ENCODE data around the gene MYPOP.
A peak's percentile ranks its signal among the peaks of the same experiment; 100 is the strongest.

The MYPOP gene

DNA sequence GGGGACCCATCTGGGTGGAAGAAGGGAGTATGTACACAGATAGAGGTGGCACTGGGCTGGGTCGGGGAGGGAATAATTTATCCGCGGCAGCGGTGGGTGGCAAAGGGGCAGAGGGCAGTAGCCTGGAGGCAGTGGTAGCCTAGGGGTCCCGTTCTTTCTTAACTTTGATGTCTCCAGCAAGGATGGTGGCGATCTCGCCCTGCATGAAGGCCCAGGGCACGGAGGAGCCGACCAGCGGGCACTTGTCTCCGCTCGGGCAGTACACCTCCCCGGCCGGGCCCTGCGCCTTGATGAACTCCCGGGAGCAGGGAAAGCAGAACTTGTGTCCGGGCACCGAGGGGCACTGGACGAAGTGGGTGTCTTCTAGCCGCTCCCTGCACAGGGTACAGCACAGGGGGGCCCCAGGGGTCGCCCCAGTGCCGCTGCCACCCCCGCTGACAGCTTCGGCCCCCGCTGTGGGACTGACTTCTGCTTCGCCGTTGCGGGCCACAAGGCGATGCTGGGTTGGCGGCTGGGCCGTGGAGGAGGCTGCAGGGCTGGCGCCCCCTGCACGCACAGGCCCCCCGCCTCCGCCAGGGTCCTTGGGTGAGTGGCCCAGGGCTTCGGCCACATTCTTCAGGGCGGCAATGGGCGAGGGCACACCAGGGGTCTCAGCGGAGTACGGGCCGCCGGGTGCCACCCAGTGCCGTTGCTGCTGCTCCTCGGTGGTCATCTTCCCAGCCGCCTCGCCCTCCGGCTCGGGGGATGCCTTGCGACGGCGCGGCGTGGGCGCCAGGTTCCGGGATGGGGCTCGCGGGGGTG, 18.3 kb downstream of the MYPOP start:
- no peak overlapping the region for H3K4me3 ChIP-seq (ENCODE audit: low read depth, low read length)
- TF ChIP-seq, protein P1, sequence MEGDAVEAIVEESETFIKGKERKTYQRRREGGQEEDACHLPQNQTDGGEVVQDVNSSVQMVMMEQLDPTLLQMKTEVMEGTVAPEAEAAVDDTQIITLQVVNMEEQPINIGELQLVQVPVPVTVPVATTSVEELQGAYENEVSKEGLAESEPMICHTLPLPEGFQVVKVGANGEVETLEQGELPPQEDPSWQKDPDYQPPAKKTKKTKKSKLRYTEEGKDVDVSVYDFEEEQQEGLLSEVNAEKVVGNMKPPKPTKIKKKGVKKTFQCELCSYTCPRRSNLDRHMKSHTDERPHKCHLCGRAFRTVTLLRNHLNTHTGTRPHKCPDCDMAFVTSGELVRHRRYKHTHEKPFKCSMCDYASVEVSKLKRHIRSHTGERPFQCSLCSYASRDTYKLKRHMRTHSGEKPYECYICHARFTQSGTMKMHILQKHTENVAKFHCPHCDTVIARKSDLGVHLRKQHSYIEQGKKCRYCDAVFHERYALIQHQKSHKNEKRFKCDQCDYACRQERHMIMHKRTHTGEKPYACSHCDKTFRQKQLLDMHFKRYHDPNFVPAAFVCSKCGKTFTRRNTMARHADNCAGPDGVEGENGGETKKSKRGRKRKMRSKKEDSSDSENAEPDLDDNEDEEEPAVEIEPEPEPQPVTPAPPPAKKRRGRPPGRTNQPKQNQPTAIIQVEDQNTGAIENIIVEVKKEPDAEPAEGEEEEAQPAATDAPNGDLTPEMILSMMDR (IDR thresholded peaks at IDR 0.05; ENCODE audit: low read depth, low read length, missing control alignments) = no peak
- DNase-seq (ENCODE audit: low read depth) = no peak

DNA sequence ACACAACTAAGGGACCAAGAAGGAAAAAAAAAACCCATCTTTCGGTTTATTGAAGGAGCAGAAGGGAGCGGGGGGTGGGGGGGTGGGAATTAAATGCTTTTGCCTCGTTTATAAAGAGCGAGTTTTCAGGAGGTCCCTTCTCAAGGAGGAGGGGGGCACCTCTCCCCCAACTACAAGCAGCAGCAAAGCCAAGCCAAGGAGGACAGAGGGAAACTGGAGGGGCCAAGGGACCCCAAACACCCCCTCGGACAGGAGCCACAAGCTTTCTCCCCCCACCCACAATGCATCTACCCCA, 18.9 kb downstream of the MYPOP start:
- no peak for DNase-seq (ENCODE audit: low read depth)
- H3K4me3 ChIP-seq (ENCODE audit: low read depth, low read length) = no peak overlapping the region
- TF ChIP-seq, protein P1 (IDR thresholded peaks at IDR 0.05; ENCODE audit: low read depth, low read length, missing control alignments) = no peak

DNA sequence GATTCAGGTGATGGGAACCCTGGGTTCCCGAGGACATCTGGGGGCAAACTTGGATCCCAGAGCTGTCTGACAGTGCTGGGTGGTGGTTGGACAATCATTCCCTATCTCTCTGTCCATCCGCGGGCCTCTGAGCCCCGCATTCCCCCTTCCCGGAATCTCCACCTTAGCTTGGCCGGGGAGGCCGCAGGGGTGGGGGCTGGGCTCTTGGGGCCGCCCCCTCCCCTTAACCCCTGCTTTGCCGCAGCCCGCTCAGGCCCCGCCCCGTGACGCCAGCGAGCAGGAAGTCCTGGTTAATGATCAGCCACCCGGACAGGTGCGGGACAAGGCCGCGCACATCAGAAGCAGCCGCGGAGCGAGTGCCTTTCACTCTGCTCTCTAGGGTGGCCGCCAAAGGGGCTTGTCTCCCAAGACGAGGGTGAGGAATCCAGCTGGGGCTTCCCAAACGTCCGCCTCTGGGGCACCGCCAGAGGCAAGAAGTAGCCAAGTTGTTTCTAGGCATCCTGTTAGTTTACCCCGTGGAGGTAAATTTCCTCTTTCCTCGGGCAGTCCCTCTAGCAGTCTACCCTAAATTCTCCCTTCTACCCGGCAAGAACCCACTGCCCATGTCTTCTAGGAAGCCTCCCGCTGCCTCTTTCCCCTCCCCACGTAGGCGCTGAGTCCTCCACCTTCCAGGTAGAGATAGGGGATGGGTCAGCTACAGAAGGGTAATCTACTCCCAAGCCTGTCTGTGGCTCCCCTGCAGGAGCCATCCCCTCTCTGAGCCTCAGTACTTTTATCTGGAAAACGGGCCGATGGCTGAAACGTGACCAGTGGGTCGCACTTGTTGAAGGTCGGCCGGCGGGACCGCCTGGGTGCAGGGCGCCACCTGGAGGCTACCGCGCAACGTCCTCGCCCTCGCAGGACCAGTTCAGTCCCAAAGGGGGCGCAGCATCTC, 19.5 kb downstream of the MYPOP start:
- H3K4me3 ChIP-seq (ENCODE audit: low read depth, low read length) = no peak overlapping the region
- DNase-seq (ENCODE audit: low read depth) = peak; percentile 49
- TF ChIP-seq, protein P1 (IDR thresholded peaks at IDR 0.05; ENCODE audit: low read depth, low read length, missing control alignments) = peak; percentile 98

DNA sequence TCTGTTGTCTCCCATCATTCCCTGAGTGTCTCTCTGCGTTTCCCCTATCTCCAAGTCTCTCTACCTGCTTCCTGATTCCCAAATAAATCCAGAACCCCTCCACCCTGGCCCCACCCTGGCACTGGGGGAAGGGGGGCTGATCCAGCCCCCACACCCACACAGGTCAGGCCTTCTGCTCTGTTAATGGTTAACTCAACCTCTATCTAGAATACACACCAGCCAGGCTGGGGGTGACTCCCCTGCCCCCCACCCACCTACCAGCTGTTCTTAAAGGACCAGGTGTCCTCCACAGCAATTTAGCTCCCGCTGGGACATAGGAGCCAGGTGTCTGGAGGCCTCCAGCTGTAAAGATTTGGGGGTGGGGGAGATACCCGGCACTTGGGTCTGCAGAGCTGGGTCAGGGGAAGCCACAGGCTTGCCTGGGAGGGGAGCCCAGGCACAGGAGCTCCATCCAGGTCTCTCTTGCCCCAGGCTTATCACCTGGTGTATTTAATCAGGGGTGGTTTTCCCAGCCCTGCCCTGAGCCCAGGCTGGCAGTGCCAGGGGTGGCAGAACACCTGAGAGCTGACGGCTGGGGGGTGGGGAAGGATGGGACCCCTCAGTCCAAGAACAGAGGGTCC, 20.4 kb downstream of the MYPOP start:
- TF ChIP-seq, protein P1 (IDR thresholded peaks at IDR 0.05; ENCODE audit: low read depth, low read length, missing control alignments) = no peak
- DNase-seq (ENCODE audit: low read depth) = no peak
- H3K4me3 ChIP-seq (ENCODE audit: low read depth, low read length) = no peak overlapping the region

DNA sequence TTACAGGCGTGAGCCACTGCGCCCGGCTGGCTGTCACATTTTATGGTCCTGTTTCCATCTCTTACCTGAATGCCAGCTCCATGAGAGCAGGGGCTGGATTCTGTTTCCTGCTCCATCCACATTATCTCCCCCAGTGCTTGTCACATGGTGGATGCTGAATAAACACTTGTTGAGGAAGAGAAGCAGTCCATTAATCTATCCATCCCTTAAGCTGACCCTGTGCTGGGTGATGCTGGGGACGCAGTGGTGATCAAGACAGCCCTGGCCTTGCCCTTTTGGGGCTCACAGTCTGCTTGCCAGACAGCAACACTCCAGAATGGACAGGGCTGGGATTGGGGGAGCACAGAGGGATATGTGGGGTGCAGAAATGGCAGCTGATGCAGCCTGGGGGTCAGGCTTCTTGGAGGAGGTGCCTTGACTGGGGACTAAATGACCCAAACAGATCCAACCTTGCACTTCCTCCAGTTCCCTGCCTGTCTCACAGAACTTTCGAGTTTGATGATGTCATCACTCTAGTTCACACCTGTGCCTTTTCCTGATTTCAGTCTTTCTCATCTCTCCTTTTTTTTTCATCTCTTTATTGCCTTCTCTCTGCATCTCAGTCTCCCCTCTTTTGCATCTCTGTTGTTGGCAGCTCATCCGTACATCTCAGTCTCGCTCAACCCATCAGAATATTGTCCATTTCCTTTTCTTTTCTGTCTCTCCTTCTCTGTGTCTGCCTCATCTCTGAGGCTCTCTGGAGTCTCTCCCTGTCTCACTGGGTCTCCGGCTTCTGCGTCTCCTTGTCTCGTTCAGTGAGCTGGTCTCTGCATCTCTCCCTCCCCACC, 21.1 kb downstream of the MYPOP start:
- TF ChIP-seq, protein P1 (IDR thresholded peaks at IDR 0.05; ENCODE audit: low read depth, low read length, missing control alignments) = no peak
- no peak for DNase-seq (ENCODE audit: low read depth)
- no peak overlapping the region for H3K4me3 ChIP-seq (ENCODE audit: low read depth, low read length)

DNA sequence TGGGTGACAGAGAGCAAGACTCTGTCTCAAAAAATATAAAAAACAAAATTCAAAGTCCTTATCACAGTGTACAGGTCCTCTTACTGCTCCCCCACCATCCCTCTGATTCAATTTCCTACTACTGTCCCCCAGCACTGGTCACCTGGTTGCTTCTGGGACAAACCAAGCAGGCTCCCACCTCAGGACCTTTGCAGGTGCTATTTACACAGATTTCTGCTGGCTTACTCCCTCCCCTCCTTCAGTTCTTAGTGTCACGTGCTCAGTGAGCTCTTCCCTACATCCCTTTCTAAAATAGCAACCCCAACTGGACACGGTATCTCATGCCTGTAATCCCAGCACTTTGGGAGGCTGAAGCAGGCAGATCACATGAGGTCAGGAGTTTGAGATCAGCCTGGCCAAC, 22.4 kb downstream of the MYPOP start:
- TF ChIP-seq, protein P1 (IDR thresholded peaks at IDR 0.05; ENCODE audit: low read depth, low read length, missing control alignments) = no peak
- no peak overlapping the region for H3K4me3 ChIP-seq (ENCODE audit: low read depth, low read length)
- no peak for DNase-seq (ENCODE audit: low read depth)

Measured in GM12864 (cell line).